HG02798 (cell line): Measurements from ENCODE around the gene TTC13.

Experiments used
- ATAC-seq: cut with Tn5 transposase; IDR thresholded peaks from one replicate; pipeline ENCODE4 v1.9.1; 2021; ENCODE audit warnings: mild to moderate bottlenecking; ENCODE audit not compliant: unreplicated experiment, poor library complexity

Gene TTC13

DNA sequence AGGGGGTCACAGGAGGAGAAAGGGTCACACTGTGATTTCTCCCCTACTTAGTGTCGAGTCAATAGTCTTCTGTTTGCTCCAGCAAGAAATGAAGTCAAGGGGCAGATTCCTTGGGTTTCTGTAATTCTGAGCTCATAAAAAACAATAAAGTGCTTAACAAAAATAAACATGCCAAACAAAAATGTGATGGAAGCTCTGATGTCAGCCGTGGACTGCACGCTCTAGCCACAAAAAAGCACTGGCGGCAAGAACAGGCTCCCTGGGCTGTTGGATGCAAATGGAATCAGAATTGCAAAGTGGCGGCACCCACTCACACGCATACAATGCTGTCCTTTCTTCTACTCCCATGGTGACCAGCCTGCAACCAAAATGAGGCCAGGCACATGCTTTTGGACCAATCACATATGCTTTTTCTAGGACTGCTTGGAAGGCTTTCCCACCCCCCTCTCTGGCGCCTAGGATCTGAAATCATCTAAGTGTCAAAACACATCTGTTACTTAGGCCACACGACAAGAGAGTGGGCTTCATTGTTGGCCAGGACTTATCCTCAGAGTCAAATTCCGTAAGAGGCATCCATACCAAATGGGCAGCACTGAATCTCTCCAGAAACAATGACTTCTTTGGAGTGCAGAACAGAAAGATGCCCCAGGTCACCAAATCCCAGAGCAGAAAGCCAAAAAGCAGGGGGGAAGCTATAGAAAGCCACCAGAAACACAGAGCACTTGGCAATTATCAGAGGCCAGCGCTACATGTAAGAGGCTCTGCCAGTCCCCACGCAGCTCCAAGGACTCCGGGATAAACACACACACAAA lies 119.5 kb downstream of the TTC13 start:
- ATAC-seq = no peak

DNA sequence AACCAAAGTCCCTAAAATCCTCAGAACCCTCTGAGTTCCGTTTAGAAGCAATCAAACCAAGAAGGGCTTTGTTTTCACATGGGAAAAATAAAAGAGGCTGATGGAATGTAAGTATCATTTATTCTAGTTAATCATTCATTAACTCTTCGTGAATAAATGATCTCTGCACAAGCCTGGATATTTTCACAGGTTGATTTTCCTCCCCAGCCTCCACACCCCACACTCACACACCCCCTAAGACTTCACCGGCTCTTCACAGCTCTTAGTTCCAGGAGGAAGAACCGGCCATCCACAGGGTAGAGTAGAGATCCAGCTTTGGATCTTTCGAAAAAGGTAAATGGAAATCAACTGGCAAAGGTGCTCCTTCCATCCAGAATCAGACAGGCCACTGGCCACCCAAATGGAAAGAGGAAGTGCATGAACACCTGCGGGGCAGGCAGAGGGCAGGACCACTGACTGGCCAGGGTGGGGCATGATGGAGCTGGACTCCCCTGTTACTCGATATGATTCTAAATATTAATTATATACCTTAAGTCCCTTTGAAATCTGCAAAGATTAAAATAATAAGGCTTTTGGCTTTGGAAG lies 120.3 kb downstream of the TTC13 start:
- ATAC-seq = no peak

DNA sequence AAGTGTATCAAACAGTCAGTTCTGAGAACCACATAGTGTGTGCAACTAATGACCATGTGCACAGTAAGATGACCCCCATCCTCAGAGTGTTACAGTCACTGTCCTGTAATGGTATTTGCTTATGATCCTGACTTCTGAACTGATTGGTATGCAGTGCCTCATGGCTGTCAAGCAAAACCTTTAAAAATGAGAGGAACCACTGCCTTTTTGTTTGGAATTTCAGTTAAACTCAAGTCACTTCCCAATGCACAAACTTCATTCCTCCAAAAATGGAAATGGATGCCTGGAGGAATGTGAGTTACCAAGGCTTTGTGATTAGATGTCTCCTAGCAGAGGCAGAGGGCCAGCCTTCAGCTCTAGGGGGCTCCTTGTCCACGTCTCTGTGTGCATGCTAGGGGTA lies 120.8 kb downstream of the TTC13 start:
- no peak for ATAC-seq

DNA sequence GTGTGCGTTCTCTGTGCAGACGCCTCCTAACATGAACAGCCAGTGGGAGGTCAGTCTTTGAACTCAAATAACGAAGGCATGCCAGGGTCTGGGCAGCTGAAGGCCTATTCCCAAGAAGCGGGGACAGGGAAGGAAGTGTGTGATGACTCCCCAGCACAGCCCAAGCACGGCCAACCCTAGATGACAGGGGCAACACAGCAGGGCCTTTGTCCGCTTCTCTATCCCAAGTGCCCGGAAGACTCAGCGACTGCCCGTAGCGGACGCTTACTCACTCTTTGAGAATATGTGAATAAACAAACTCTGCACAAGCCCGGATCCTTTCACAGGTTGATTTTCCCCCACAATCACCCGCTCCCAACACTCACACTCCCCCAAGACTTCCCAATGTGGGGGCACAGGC lies 121.6 kb downstream of the TTC13 start:
- ATAC-seq = no peak
